OCI-LY3 (cell line): ENCODE results near the gene SMPDL3A.

Experiments
- H2AFZ ChIP-seq: fragments of 200-600, 300-600 bp; shearing (Covaris generic); 2 replicates; pipeline ENCODE4 v1.6.0; 2014; ENCODE audit warnings: antibody characterized with exemption, low read depth, low read length
- H3K27ac ChIP-seq: fragments of 200-600, 300-600 bp; sonication (generic); 2 replicates; pipeline ENCODE4 v1.5.1; 2014; ENCODE audit warnings: mild to moderate bottlenecking, low read length, moderate library complexity, mixed read lengths
- H3K27me3 ChIP-seq: fragments of 200-600, 300-600 bp; sonication (generic); 2 replicates; pipeline ENCODE4 v1.6.1; 2014; ENCODE audit warnings: low read depth, low read length, mixed read lengths
- H3K36me3 ChIP-seq: fragments of 200-600, 300-600 bp; sonication (generic); replicated peaks from 2 replicates; pipeline ENCODE3; 2014; ENCODE audit warnings: low read depth, low read length, mixed read lengths
- H3K4me1 ChIP-seq: fragments of 300-600, 200-600 bp; sonication (generic); 2 replicates; pipeline ENCODE4 v1.6.1; 2014; ENCODE audit warnings: low read length, mixed read lengths
- H3K4me2 ChIP-seq: fragments of 200-600, 300-600 bp; sonication (generic); 2 replicates; pipeline ENCODE4 v1.6.1; 2014; ENCODE audit warnings: low read length, mixed read lengths
- H3K4me3 ChIP-seq: fragments of 300-600, 200-600 bp; sonication (generic); 2 replicates; pipeline ENCODE4 v1.5.1; 2014; ENCODE audit warnings: antibody characterized with exemption, mild to moderate bottlenecking, low read length, moderate library complexity
- H3K79me2 ChIP-seq: fragments of 300-600, 200-600 bp; shearing (Covaris generic); 2 replicates; pipeline ENCODE4 v1.6.1; 2014; ENCODE audit warnings: mild to moderate bottlenecking, low read length, mixed read lengths
- H3K9ac ChIP-seq: fragments of 300-600, 200-600 bp; shearing (Covaris generic); 2 replicates; pipeline ENCODE4 v1.6.0; 2014; ENCODE audit warnings: mild to moderate bottlenecking, low read length, moderate library complexity
- H3K9me3 ChIP-seq: fragments of 200-600, 300-600 bp; shearing (Covaris generic); 2 replicates; pipeline ENCODE4 v1.6.1; 2014; ENCODE audit warnings: low read length, mixed read lengths; ENCODE audit not compliant: insufficient read depth
- H4K20me1 ChIP-seq: fragments of 200-600, 300-600 bp; sonication (generic); 2 replicates; pipeline ENCODE4 v1.6.1; 2016; ENCODE audit warnings: low read length, mixed read lengths; ENCODE audit not compliant: insufficient read depth
- EZH2phosphoT487 ChIP-seq: fragments of 200-600 bp; shearing (Covaris generic); IDR thresholded peaks from 2 replicates; pipeline ENCODE4 v1.6.1; 2018; ENCODE audit warnings: antibody characterized with exemption, mixed run types, low read depth
- TF ChIP-seq, protein P1 (sequence below): fragments of 200-600, 300-600 bp; sonication (generic); IDR thresholded peaks from 2 replicates; pipeline ENCODE4 v1.5.1; 2014; ENCODE audit warnings: antibody characterized with exemption, low read length, low read depth

SMPDL3A gene

GRCh38 chr6:122787721-122788120 is 1.3 kb upstream of the SMPDL3A start:
- Histone ChIP-seq H3K36me3 (no peaks in the 10 kb centered on the region), H3K27ac (no peak overlapping the region), H3K4me3 (no peak overlapping the region)

DNA sequence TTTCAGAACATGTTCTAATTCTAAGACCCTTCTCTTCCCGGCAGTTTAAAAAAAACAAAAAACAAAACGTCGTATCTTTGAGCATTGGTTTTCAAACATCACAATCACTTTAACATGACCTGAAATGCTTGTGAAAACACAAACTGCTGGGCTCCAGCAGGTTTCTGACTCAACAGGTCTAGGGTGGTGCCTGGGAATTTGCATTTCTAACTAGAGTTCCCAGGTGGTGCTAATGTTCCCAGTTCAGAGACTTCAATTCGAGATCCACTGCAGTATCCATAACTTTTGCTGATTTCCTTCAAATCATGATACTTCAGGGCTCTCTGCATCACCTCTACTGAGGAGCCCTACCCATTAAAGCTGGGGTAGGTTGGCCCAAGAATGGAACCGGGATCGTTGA is 850 bp upstream of the SMPDL3A start:
- peaks cover 8% of the 10 kb centered on the region; the same call in 1 of the 2 replicates for H3K4me1 ChIP-seq
- H3K4me3 ChIP-seq = no peak overlapping the region
- peaks cover 11% of the 10 kb centered on the region for H3K27me3 ChIP-seq
- no peak overlapping the region for H3K9ac ChIP-seq
- H3K9me3 ChIP-seq = no peaks in the 10 kb centered on the region
- no peak overlapping the region for H3K27ac ChIP-seq
- H3K36me3 ChIP-seq = no peaks in the 10 kb centered on the region
- H4K20me1 ChIP-seq = no peaks in the 10 kb centered on the region
- no peak overlapping the region for H2AFZ ChIP-seq
- no peaks in the 10 kb centered on the region for H3K79me2 ChIP-seq
- peak overlapping the region; percentile 83 for H3K4me2 ChIP-seq
- TF ChIP-seq, protein P1, sequence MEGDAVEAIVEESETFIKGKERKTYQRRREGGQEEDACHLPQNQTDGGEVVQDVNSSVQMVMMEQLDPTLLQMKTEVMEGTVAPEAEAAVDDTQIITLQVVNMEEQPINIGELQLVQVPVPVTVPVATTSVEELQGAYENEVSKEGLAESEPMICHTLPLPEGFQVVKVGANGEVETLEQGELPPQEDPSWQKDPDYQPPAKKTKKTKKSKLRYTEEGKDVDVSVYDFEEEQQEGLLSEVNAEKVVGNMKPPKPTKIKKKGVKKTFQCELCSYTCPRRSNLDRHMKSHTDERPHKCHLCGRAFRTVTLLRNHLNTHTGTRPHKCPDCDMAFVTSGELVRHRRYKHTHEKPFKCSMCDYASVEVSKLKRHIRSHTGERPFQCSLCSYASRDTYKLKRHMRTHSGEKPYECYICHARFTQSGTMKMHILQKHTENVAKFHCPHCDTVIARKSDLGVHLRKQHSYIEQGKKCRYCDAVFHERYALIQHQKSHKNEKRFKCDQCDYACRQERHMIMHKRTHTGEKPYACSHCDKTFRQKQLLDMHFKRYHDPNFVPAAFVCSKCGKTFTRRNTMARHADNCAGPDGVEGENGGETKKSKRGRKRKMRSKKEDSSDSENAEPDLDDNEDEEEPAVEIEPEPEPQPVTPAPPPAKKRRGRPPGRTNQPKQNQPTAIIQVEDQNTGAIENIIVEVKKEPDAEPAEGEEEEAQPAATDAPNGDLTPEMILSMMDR = no peak
- no peak for TF ChIP-seq EZH2phosphoT487

More at GRCh38 chr6:122787721-122788120, 1.3 kb upstream of the SMPDL3A start:
- peaks cover 11% of the 10 kb centered on the region for H3K27me3 ChIP-seq
- no peak for TF ChIP-seq EZH2phosphoT487
- TF ChIP-seq, protein P1 = no peak
- H4K20me1 ChIP-seq = no peaks in the 10 kb centered on the region
- H3K4me1 ChIP-seq = peaks cover 8% of the 10 kb centered on the region; the same call in 1 of the 2 replicates
- no peaks in the 10 kb centered on the region for H3K9me3 ChIP-seq
- H3K9ac ChIP-seq = no peak overlapping the region
- H2AFZ ChIP-seq = no peak overlapping the region
- no peaks in the 10 kb centered on the region for H3K79me2 ChIP-seq
- H3K4me2 ChIP-seq = no peak overlapping the region

- Histone ChIP-seq H3K4me3 (peak overlapping the region; percentile 97), H3K27me3 (peaks cover 11% of the 10 kb centered on the region), H3K4me1 (peaks cover 8% of the 10 kb centered on the region; the same call in 1 of the 2 replicates), H3K36me3 (no peaks in the 10 kb centered on the region), H2AFZ (peak overlapping the region; percentile 79), H3K9ac (peak overlapping the region; percentile 73), H3K9me3 (no peaks in the 10 kb centered on the region), H3K27ac (no peak overlapping the region), H3K4me2 (peak overlapping the region; percentile 83), H4K20me1 (no peaks in the 10 kb centered on the region), H3K79me2 (no peaks in the 10 kb centered on the region)
- TF ChIP-seq, protein P1 = no peak
- no peak for TF ChIP-seq EZH2phosphoT487
Measured at GRCh38 chr6:122788663-122789181, 336 bp upstream of the SMPDL3A start.

- Histone ChIP-seq H3K79me2 (no peaks in the 10 kb centered on the region), H3K9me3 (no peaks in the 10 kb centered on the region), H3K27me3 (peaks cover 11% of the 10 kb centered on the region), H3K4me2 (peak overlapping the region; percentile 83), H3K27ac (no peak overlapping the region), H3K9ac (peak overlapping the region; percentile 73), H3K4me3 (peak overlapping the region; percentile 97), H3K4me1 (peaks cover 8% of the 10 kb centered on the region; the same call in 1 of the 2 replicates), H2AFZ (peak overlapping the region; percentile 79), H4K20me1 (no peaks in the 10 kb centered on the region), H3K36me3 (no peaks in the 10 kb centered on the region)
- TF ChIP-seq, protein P1 = no peak
- no peak for TF ChIP-seq EZH2phosphoT487
Measured at GRCh38 chr6:122790028-122790422, 967 bp downstream of the SMPDL3A start.
